Adrenal gland (tissue), 5 donors: ENCODE results near the gene ZNF516.

Experiments used
- POLR2A ChIP-seq, 2 donors: fragments of 450-650 bp; IDR thresholded peaks; one replicate each; pipeline ENCODE4 v1.6.1; 2017; ENCODE audit warnings: antibody characterized with exemption in 2 of 2, mild to moderate bottlenecking in 2 of 2, moderate library complexity in 1 of 2
- TF ChIP-seq, protein P1 (sequence below), 6 experiments: fragments of 450-650 bp in 4 of 6; fragments of 200-600 bp in 2 of 6; sonication (generic) in 1 of 6; IDR thresholded peaks; 1 replicate in 5 of 6; 2 replicates in 1 of 6; pipeline versions ENCODE4 v1.5.1 to v1.8.0; 2016 to 2021; ENCODE audit warnings: antibody characterized with exemption in 6 of 6, mild to moderate bottlenecking in 2 of 6, moderate library complexity in 1 of 6
- donor health status: DM: no; HTN: no; CAD: no.

DNA sequence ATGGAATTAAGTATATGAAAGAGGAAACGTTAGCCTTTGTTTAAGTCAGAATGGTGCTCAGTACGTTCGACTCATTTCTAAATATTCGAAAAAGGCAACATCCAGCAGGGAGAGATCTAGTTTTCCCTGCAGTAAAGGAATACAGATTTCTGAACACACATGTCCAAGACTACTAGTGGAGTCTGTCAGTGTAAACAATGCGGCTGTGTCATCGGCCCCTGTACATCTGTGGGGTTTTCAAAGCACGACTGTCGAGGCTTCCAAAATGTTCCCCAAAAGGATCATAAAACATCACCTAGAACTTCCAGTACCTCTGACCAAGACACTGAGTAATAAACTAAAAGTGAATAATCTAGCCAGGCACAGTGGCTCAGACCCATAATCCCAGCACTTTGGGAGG lies 112.8 kb downstream of the ZNF516 start:
- TF ChIP-seq, protein P1, sequence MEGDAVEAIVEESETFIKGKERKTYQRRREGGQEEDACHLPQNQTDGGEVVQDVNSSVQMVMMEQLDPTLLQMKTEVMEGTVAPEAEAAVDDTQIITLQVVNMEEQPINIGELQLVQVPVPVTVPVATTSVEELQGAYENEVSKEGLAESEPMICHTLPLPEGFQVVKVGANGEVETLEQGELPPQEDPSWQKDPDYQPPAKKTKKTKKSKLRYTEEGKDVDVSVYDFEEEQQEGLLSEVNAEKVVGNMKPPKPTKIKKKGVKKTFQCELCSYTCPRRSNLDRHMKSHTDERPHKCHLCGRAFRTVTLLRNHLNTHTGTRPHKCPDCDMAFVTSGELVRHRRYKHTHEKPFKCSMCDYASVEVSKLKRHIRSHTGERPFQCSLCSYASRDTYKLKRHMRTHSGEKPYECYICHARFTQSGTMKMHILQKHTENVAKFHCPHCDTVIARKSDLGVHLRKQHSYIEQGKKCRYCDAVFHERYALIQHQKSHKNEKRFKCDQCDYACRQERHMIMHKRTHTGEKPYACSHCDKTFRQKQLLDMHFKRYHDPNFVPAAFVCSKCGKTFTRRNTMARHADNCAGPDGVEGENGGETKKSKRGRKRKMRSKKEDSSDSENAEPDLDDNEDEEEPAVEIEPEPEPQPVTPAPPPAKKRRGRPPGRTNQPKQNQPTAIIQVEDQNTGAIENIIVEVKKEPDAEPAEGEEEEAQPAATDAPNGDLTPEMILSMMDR (IDR thresholded peaks at IDR 0.05), result no peak
- TF ChIP-seq POLR2A (IDR thresholded peaks at IDR 0.05), result no peak
